Activated T-cell treated with anti-CD3 and anti-CD28 coated beads for 48 hours (primary cell): Measurements from ENCODE around the gene MFRP.

Experiments
- DNase-seq: peaks from one replicate; pipeline ENCODE4 v3.0.0-alpha.2; 2020; ENCODE audit warnings: low read depth

The MFRP gene

GRCh38 chr11:119295178-119295577, 51.3 kb downstream of the MFRP start:
- no peak for DNase-seq

DNA sequence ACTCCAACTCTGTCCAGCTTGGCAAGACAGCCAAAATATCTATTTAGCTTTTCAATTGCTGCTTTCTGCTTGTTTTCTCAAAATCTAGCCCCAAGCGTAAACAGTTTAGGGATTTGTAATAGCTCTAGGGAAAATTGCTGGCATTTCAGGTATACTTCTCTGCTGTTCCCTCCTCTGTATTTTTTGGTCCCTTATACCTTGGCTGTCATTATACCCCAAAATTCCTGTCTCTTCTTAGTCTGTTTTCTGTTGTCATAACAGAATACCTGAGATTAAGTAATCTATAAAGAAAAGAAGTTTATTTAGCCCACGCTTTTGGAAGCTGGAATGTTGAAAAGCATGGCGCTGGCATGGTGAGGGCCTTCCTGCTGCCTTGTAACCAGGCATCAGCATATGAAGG, 53.0 kb downstream of the MFRP start:
- DNase-seq, result no peak

DNA sequence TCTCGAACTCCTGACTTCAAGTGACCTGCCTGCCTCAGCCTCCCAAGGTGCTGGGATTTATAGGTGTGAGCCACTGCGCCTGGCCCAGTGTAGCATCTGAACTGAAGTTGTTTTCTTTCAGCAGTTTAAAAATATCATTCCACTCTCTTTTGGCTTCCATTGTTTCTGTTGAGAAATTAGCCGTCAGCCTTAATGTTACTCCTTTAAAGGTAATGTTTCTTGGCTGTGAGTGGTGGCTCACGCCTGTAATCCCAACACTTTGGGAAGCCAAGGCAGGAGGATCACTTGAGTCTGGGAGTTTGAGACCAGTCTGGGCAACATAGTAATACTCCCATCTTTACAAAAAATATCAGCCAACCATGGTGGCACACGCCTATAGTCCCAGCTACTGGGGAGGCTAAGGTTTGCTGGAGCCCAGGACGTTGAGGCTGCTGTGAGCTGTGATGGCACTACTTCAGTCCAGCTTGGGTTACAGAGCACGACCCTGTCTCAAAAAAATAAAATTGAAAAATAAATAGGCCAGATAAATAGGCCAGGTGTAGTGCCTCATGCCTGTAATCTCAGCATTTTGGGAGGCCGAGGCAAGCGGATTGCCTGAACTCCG, 55.5 kb downstream of the MFRP start:
- DNase-seq, result no peak
